MM.1S (cell line): ENCODE measurements around the gene DNAJC18.

Experiments used
- DNase-seq: peaks from one replicate; pipeline ENCODE4 v3.0.0-alpha.2; 2015
- H2AFZ ChIP-seq: fragments of 300-600 bp; sonication (generic); 2 replicates; pipeline ENCODE4 v1.6.0; 2016; ENCODE audit warnings: antibody characterized with exemption, low read length
- H3F3A ChIP-seq: fragments of 300-600 bp; sonication (generic); 2 replicates; pipeline ENCODE4 v1.6.1; 2016; ENCODE audit warnings: mild to moderate bottlenecking, antibody characterized with exemption, low read length, moderate library complexity, mixed read lengths; ENCODE audit not compliant: insufficient read depth
- H3K27ac ChIP-seq: fragments of 300-600 bp; sonication (generic); 2 replicates; pipeline ENCODE4 v1.5.1; 2016; ENCODE audit warnings: mild to moderate bottlenecking, low read length
- H3K27me3 ChIP-seq: fragments of 300-600 bp; sonication (generic); replicated peaks from 2 replicates; pipeline ENCODE4 v1.6.0; 2016; ENCODE audit warnings: low read length; ENCODE audit not compliant: insufficient read depth
- H3K36me3 ChIP-seq: fragments of 300-600 bp; sonication (generic); replicated peaks from 2 replicates; pipeline ENCODE4 v1.6.1; 2016; ENCODE audit warnings: mild to moderate bottlenecking, low read length, mixed read lengths; ENCODE audit not compliant: insufficient read depth
- H3K4me1 ChIP-seq: fragments of 300-600 bp; sonication (generic); 2 replicates; pipeline ENCODE4 v1.6.1; 2016; ENCODE audit warnings: low read length, mixed read lengths
- H3K4me2 ChIP-seq: fragments of 300-600 bp; sonication (generic); 2 replicates; pipeline ENCODE4 v1.6.0; 2016; ENCODE audit warnings: low read depth, low read length
- H3K4me3 ChIP-seq: fragments of 300-600 bp; sonication (generic); 2 replicates; pipeline ENCODE4 v1.5.1; 2016; ENCODE audit warnings: low read length, mixed read lengths
- H3K79me2 ChIP-seq: fragments of 300-600 bp; sonication (generic); 2 replicates; pipeline ENCODE4 v1.6.1; 2016; ENCODE audit warnings: mixed run types, low read length, mixed read lengths
- H3K9ac ChIP-seq: fragments of 300-600 bp; sonication (generic); 2 replicates; pipeline ENCODE4 v1.6.1; 2016; ENCODE audit warnings: low read length, mixed read lengths
- H3K9me2 ChIP-seq: fragments of 300-600 bp; sonication (generic); replicated peaks from 2 replicates; pipeline ENCODE4 v1.6.1; 2016; ENCODE audit warnings: mild to moderate bottlenecking, low read length, mixed read lengths; ENCODE audit not compliant: insufficient read depth
- H3K9me3 ChIP-seq: fragments of 300-600 bp; sonication (generic); replicated peaks from 2 replicates; pipeline ENCODE4 v1.6.1; 2016; ENCODE audit warnings: mild to moderate bottlenecking, low read length, mixed read lengths; ENCODE audit not compliant: insufficient read depth
- H4K20me1 ChIP-seq: fragments of 300-600 bp; sonication (generic); 2 replicates; pipeline ENCODE4 v1.6.1; 2016; ENCODE audit warnings: mild to moderate bottlenecking, low read length, moderate library complexity, mixed read lengths; ENCODE audit not compliant: insufficient read depth
- CTCF ChIP-seq: fragments of 300-600 bp; sonication (generic); IDR thresholded peaks from 2 replicates; pipeline ENCODE4 v1.5.1; 2016; ENCODE audit warnings: antibody characterized with exemption, low read length, mixed read lengths
- EZH2 ChIP-seq: fragments of 300-600 bp; sonication (generic); optimal IDR thresholded peaks from 2 replicates; pipeline ENCODE3; 2017; ENCODE audit warnings: low read depth, mild to moderate bottlenecking, antibody characterized with exemption, low read length, mixed read lengths
- EZH2phosphoT487 ChIP-seq: fragments of 300-600 bp; sonication (generic); IDR thresholded peaks from 2 replicates; pipeline ENCODE4 v1.6.1; 2018; ENCODE audit warnings: antibody characterized with exemption, low read length

Gene DNAJC18

GRCh38 chr5:139364466-139364865 lies 74.9 kb downstream of the DNAJC18 start:
- no peaks in the 10 kb centered on the region for H3K9me3 ChIP-seq

GRCh38 chr5:139363937-139364336 lies 75.4 kb downstream of the DNAJC18 start:
- Histone ChIP-seq H3K4me1 (no peaks in the 10 kb centered on the region), H3K36me3 (peaks cover 8% of the 10 kb centered on the region; the same call in 1 of the 2 replicates)

More at GRCh38 chr5:139364466-139364865, 74.9 kb downstream of the DNAJC18 start:
- no peaks in the 10 kb centered on the region for H3K27me3 ChIP-seq
- no peak overlapping the region for H3K4me3 ChIP-seq
- H3K79me2 ChIP-seq: peaks cover 37% of the 10 kb centered on the region
- no peaks in the 10 kb centered on the region for H3K9me2 ChIP-seq
- no peak overlapping the region for H3K27ac ChIP-seq
- no peak overlapping the region for H2AFZ ChIP-seq
- H3F3A ChIP-seq: no peaks in the 10 kb centered on the region; the same call in 1 of the 2 replicates
- H3K4me2 ChIP-seq: no peak overlapping the region
- no peak overlapping the region for H3K9ac ChIP-seq
- H3K36me3 ChIP-seq: peaks cover 8% of the 10 kb centered on the region; the same call in 1 of the 2 replicates
- no peak for TF ChIP-seq CTCF
- TF ChIP-seq EZH2phosphoT487: no peak
- TF ChIP-seq EZH2: no peak
- no peaks in the 10 kb centered on the region; the same call in 1 of the 2 replicates for H4K20me1 ChIP-seq
- DNase-seq: no peak
- no peaks in the 10 kb centered on the region for H3K4me1 ChIP-seq

GRCh38 chr5:139361835-139362429 lies 77.4 kb downstream of the DNAJC18 start:
- Histone ChIP-seq H3K4me2 (no peak overlapping the region), H4K20me1 (peaks cover 3% of the 10 kb centered on the region), H3K4me1 (no peaks in the 10 kb centered on the region), H3K9ac (no peak overlapping the region), H3F3A (no peaks in the 10 kb centered on the region; the same call in 1 of the 2 replicates), H3K9me3 (no peaks in the 10 kb centered on the region), H3K36me3 (peaks cover 4% of the 10 kb centered on the region; the same call in 1 of the 2 replicates), H3K27me3 (no peaks in the 10 kb centered on the region), H3K27ac (no peak overlapping the region), H3K9me2 (no peaks in the 10 kb centered on the region), H3K4me3 (no peak overlapping the region), H2AFZ (no peak overlapping the region), H3K79me2 (peaks cover 62% of the 10 kb centered on the region)
- DNase-seq: no peak
- TF ChIP-seq EZH2 (no peak), EZH2phosphoT487 (no peak), CTCF (no peak)

More at GRCh38 chr5:139363937-139364336, 75.4 kb downstream of the DNAJC18 start:
- Histone ChIP-seq H3F3A (no peaks in the 10 kb centered on the region; the same call in 1 of the 2 replicates), H3K9ac (no peak overlapping the region), H3K79me2 (peaks cover 42% of the 10 kb centered on the region), H3K27me3 (no peaks in the 10 kb centered on the region), H3K9me3 (no peaks in the 10 kb centered on the region), H2AFZ (no peak overlapping the region), H3K27ac (no peak overlapping the region), H3K4me2 (no peak overlapping the region), H3K4me3 (no peak overlapping the region), H4K20me1 (no peaks in the 10 kb centered on the region; the same call in 1 of the 2 replicates), H3K9me2 (no peaks in the 10 kb centered on the region)
- TF ChIP-seq EZH2 (no peak), CTCF (no peak), EZH2phosphoT487 (no peak)
- no peak for DNase-seq
